Type B pancreatic cell (in vitro differentiated cells): ENCODE results near the gene CENPE. TPM values are rescaled to one million over a fixed set of nuclear protein-coding genes. Genes with fewer than 3 reads are reported as not detected.

Experiments
- DNase-seq: peaks from one replicate; pipeline ENCODE4 v3.0.0; 2021; ENCODE audit warnings: mixed read lengths; ENCODE audit not compliant: unreplicated experiment; ENCODE audit errors: extremely low spot score
- H3K27ac Mint-ChIP-seq: 2 replicates; pipeline ENCODE4 v1.8.0; 2021; ENCODE audit warnings: mild to moderate bottlenecking, mixed read lengths
- H3K27me3 Mint-ChIP-seq: 2 replicates; pipeline ENCODE4 v1.8.0; 2021; ENCODE audit warnings: mixed read lengths
- H3K36me3 Mint-ChIP-seq: 2 replicates; pipeline ENCODE4 v1.8.0; 2021; ENCODE audit warnings: mixed read lengths
- H3K4me1 Mint-ChIP-seq: one replicate; pipeline ENCODE4 v1.8.0; 2021; ENCODE audit warnings: mixed read lengths; ENCODE audit not compliant: unreplicated experiment
- H3K4me3 Mint-ChIP-seq: 2 replicates; pipeline ENCODE4 v1.8.0; 2021; ENCODE audit warnings: mild to moderate bottlenecking, mixed read lengths
- H3K9me3 Mint-ChIP-seq: 2 replicates; pipeline ENCODE4 v1.8.0; 2021; ENCODE audit warnings: mixed read lengths
- CTCF ChIP-seq: fragments of 200-600 bp; sonication (generic); conservative IDR thresholded peaks from 2 replicates; pipeline ENCODE4 v1.5.0; 2021; ENCODE audit warnings: antibody characterized with exemption, mild to moderate bottlenecking
- total RNA-seq: library from RNA; stranded (reverse); gene quantifications from 2 replicates; pipeline ENCODE4 v1.2.1, GENCODE V29; 2021; ENCODE audit warnings: low replicate concordance

Gene CENPE
- total RNA-seq, 1 donor from 2014 or later = 46.5 TPM

GRCh38 chr4:103204111-103204510, 6.0 kb upstream of the CENPE start:
- no peaks in the 10 kb centered on the region for H3K9me3 Mint-ChIP-seq
- H3K27ac Mint-ChIP-seq = no peak overlapping the region
- H3K4me3 Mint-ChIP-seq = no peak overlapping the region
- no peaks in the 10 kb centered on the region for H3K4me1 Mint-ChIP-seq
- H3K27me3 Mint-ChIP-seq = no peaks in the 10 kb centered on the region
- no peak for DNase-seq
- TF ChIP-seq CTCF = peak; percentile 68
- no peaks in the 10 kb centered on the region for H3K36me3 Mint-ChIP-seq

GRCh38 chr4:103201724-103202123, 3.6 kb upstream of the CENPE start:
- Mint-ChIP-seq H3K9me3 (no peaks in the 10 kb centered on the region), H3K36me3 (peaks cover 3% of the 10 kb centered on the region)
- no peak for TF ChIP-seq CTCF

GRCh38 chr4:103201253-103201652, 3.1 kb upstream of the CENPE start:
- TF ChIP-seq CTCF = no peak
- Mint-ChIP-seq H3K27ac (no peak overlapping the region), H3K4me3 (no peak overlapping the region), H3K36me3 (peaks cover 3% of the 10 kb centered on the region), H3K9me3 (no peaks in the 10 kb centered on the region), H3K4me1 (peaks cover 14% of the 10 kb centered on the region), H3K27me3 (no peaks in the 10 kb centered on the region)
- DNase-seq = no peak

More at GRCh38 chr4:103201724-103202123, 3.6 kb upstream of the CENPE start:
- Mint-ChIP-seq H3K4me3 (peak overlapping the region; percentile 40), H3K4me1 (peaks cover 14% of the 10 kb centered on the region), H3K27ac (no peak overlapping the region), H3K27me3 (no peaks in the 10 kb centered on the region)
- DNase-seq = no peak

- H3K4me1 Mint-ChIP-seq = peaks cover 14% of the 10 kb centered on the region
- peak overlapping the region; percentile 97 for H3K27ac Mint-ChIP-seq
- H3K27me3 Mint-ChIP-seq = no peaks in the 10 kb centered on the region
- peaks cover 12% of the 10 kb centered on the region for H3K36me3 Mint-ChIP-seq
- H3K4me3 Mint-ChIP-seq = peak overlapping the region; percentile 91
- no peaks in the 10 kb centered on the region for H3K9me3 Mint-ChIP-seq
- TF ChIP-seq CTCF = no peak
- no peak for DNase-seq
These were observed 866 bp upstream of the CENPE start for GRCh38 chr4:103199009-103199408.

GRCh38 chr4:103197765-103198110, 405 bp downstream of the CENPE start:
- H3K9me3 Mint-ChIP-seq = no peaks in the 10 kb centered on the region
- no peak for DNase-seq
- no peaks in the 10 kb centered on the region for H3K27me3 Mint-ChIP-seq
- H3K27ac Mint-ChIP-seq = peak overlapping the region; percentile 97
- no peak for TF ChIP-seq CTCF
- H3K36me3 Mint-ChIP-seq = peaks cover 14% of the 10 kb centered on the region
- peak overlapping the region; percentile 91 for H3K4me3 Mint-ChIP-seq
- peaks cover 14% of the 10 kb centered on the region for H3K4me1 Mint-ChIP-seq

GRCh38 chr4:103193457-103193856, 4.7 kb downstream of the CENPE start:
- H3K27me3 Mint-ChIP-seq = no peaks in the 10 kb centered on the region

More at GRCh38 chr4:103193457-103193856, 4.7 kb downstream of the CENPE start:
- peaks cover 13% of the 10 kb centered on the region for H3K4me1 Mint-ChIP-seq
- H3K36me3 Mint-ChIP-seq = peaks cover 32% of the 10 kb centered on the region
- DNase-seq = no peak
- no peak for TF ChIP-seq CTCF
- H3K4me3 Mint-ChIP-seq = no peak overlapping the region
- no peaks in the 10 kb centered on the region for H3K9me3 Mint-ChIP-seq
- no peak overlapping the region for H3K27ac Mint-ChIP-seq
